HepG2 (cell line): ENCODE results near the gene LUZP1. TPM values are rescaled to one million over a fixed set of nuclear protein-coding genes. Genes with fewer than 3 reads are reported as not detected.

Source experiments
- ATAC-seq: fragments of 200-7000 bp; cut with Tn5 transposase; 3 replicates; pipeline ENCODE4 v1.9.1; 2020; ENCODE audit warnings: mild to moderate bottlenecking, moderate library complexity
- Bru-seq: library from RNA; stranded (reverse); fragments of 400-500 nt; gene quantifications from one replicate; lab custom pipeline; 2021; lab: Mats Ljungman, UMichigan
- BruChase-seq, 2 experiments: library from RNA; stranded (reverse); fragments of 400-500 nt; gene quantifications; one replicate each; lab custom pipeline; 2021; lab: Mats Ljungman, UMichigan
- BruUV-seq: library from RNA; stranded (reverse); fragments of 400-500 nt; replicated peaks from 2 replicates; lab custom pipeline; 2021; lab: Mats Ljungman, UMichigan
- CTCF ChIA-PET: fragments of 300-600 bp; formaldehyde crosslinking; extraction: SDS; loops from one replicate; lab custom pipeline; 2021; ENCODE audit warnings: low total read pairs, inconsistent platforms, low intra/inter-chr PET ratio; lab: Yijun Ruan, JAX
- POLR2A ChIA-PET: fragments of 350-600 bp; sonication (Branson Sonifier 250); formaldehyde crosslinking; loops from one replicate; lab custom pipeline; 2020; ENCODE audit warnings: antibody characterized with exemption, inconsistent platforms; lab: Yijun Ruan, JAX
- DNase-seq: peaks from one replicate; pipeline ENCODE4 v3.0.0-alpha.2; 2015; ENCODE audit warnings: low spot score
- FAIRE-seq: peaks from 3 replicates; lab custom pipeline; 2011; peaks lifted over from hg19 to GRCh38; lab: Jason Lieb, UNC
- H2AFZ ChIP-seq: one replicate; pipeline ENCODE4 v1.6.1; 2011; ENCODE audit warnings: low read length, inconsistent platforms
- H3K27ac ChIP-seq: fragments of 300-600 bp; 3 replicates; pipeline ENCODE4 v1.8.0; 2011; ENCODE audit warnings: mixed run types, mild to moderate bottlenecking, mixed read lengths, low read length, inconsistent platforms; ENCODE audit not compliant: insufficient read depth; ENCODE audit errors: extremely low read length
- H3K27me3 ChIP-seq, 2 experiments: fragments of 200-600 bp in 1 of 2; 2 replicates in 1 of 2; 3 replicates in 1 of 2; pipeline versions ENCODE4 v1.6.0 to v1.8.0; 2011; ENCODE audit warnings: low read length in 2 of 2, mild to moderate bottlenecking in 2 of 2, moderate library complexity in 2 of 2, inconsistent platforms in 1 of 2; ENCODE audit not compliant: insufficient read depth in 2 of 2, control insufficient read depth in 1 of 2
- H3K36me3 ChIP-seq, 2 experiments: fragments of 200-600 bp in 1 of 2; replicated peaks in 1 of 2; 2 replicates in 1 of 2; 3 replicates in 1 of 2; pipeline versions ENCODE4 v1.5.1 to v1.8.0; 2011; ENCODE audit warnings: low read length in 2 of 2, inconsistent platforms in 1 of 2; ENCODE audit not compliant: insufficient read depth in 2 of 2, control insufficient read depth in 1 of 2
- H3K4me1 ChIP-seq: 2 replicates; pipeline ENCODE4 v1.5.1; 2012; ENCODE audit warnings: low read length, inconsistent platforms; ENCODE audit not compliant: insufficient read depth
- H3K4me2 ChIP-seq: 2 replicates; pipeline ENCODE4 v1.6.0; 2011; ENCODE audit warnings: low read depth, low read length, inconsistent platforms
- H3K4me3 ChIP-seq, 3 experiments: fragments of 200-600 bp in 1 of 3; sonication (generic), shearing (Covaris generic) in 1 of 3; replicated peaks in 1 of 3; 2 replicates each; pipeline ENCODE4 v1.5.1; 2011 to 2016; ENCODE audit warnings: low read length in 3 of 3, inconsistent platforms in 2 of 3, low read depth in 2 of 3, mild to moderate bottlenecking in 2 of 3, control low read depth in 1 of 3, mixed read lengths in 1 of 3; ENCODE audit not compliant: insufficient read depth in 1 of 3
- H3K79me2 ChIP-seq: one replicate; pipeline ENCODE4 v1.6.1; 2011; ENCODE audit warnings: low read length, inconsistent platforms; ENCODE audit not compliant: insufficient read depth
- H3K9ac ChIP-seq: 2 replicates; pipeline ENCODE4 v1.6.0; 2011; ENCODE audit warnings: mild to moderate bottlenecking, low read depth, low read length, inconsistent platforms; ENCODE audit not compliant: insufficient read depth
- H3K9me3 ChIP-seq: 2 replicates; pipeline ENCODE4 v1.5.1; 2012; ENCODE audit warnings: mild to moderate bottlenecking, low read length
- H4K20me1 ChIP-seq: 2 replicates; pipeline ENCODE4 v1.6.0; 2011; ENCODE audit warnings: inconsistent platforms, mild to moderate bottlenecking, low read length, moderate library complexity; ENCODE audit not compliant: insufficient read depth
- KAT7 ChIP-seq: IDR thresholded peaks from 2 replicates; pipeline ENCODE4 v1.6.1; 2018; ENCODE audit warnings: borderline replicate concordance, missing compliant biosample characterization
- NFE2 ChIP-seq: sonication (generic); formaldehyde crosslinking; IDR thresholded peaks from 2 replicates; pipeline ENCODE4 v1.4.0; 2020; ENCODE audit warnings: missing genetic modification reagents
- ZNF558 ChIP-seq: sonication (generic); formaldehyde crosslinking; IDR thresholded peaks from 2 replicates; pipeline ENCODE4 v1.9.0; 2022; ENCODE audit warnings: mild to moderate bottlenecking, missing genetic modification reagents, borderline replicate concordance
- ZNF761 ChIP-seq: sonication (generic); formaldehyde crosslinking; conservative IDR thresholded peaks from 2 replicates; pipeline ENCODE4 v1.4.0; 2020; ENCODE audit warnings: mild to moderate bottlenecking, missing genetic modification reagents
- WGBS: methylation state at CpG from one replicate; pipeline ENCODE4 v1.1.6; 2017; ENCODE audit warnings: low lambda C conversion rate; 5-methylcytosine and 5-hydroxymethylcytosine counted together
- in situ Hi-C: cut with HindIII; loops from 2 replicates; pipeline ENCODE4 v1.10.0; 2017; ENCODE audit warnings: low pct_unique_long_range_greater_than_20kb; ENCODE audit not compliant: extremely low pct_ligation_motif_present
- intact Hi-C: fragments of 100-400 bp; cut with micrococcal nuclease; formaldehyde crosslinking; loops from one replicate; pipeline ENCODE4 v1.10.0; 2022; ENCODE audit not compliant: unreplicated experiment
- long read RNA-seq, 2 experiments: library from RNA in 1 of 2; library from polyadenylated mRNA in 1 of 2; stranded (forward) in 1 of 2; unstranded in 1 of 2; transcript quantifications; one replicate each; pipeline ENCODE4 v2.0.0, GENCODE V29; 2019 to 2022
- polyA minus RNA-seq, 3 experiments: library from RNA; depleted of rRNA, polyadenylated mRNA; stranded (reverse); fragments of >200 nt; gene quantifications; 2 replicates each; pipeline ENCODE4 v1.2.3, GENCODE V29; 2011; ENCODE audit warnings: low replicate concordance in 1 of 3
- polyA plus RNA-seq, 8 experiments: library from polyadenylated mRNA; depleted of rRNA in 3 of 8; stranded (reverse) in 7 of 8; unstranded in 1 of 8; fragments of >200 nt; fragmentation: Illumina TruSeq in 4 of 8; extraction: Trizol in 4 of 8; gene quantifications; 2 replicates each; pipeline versions ENCODE4 v1.2.1 to v1.2.3, GENCODE V29; 2011 to 2016; ENCODE audit warnings: low read depth in 4 of 8, missing spikeins in 1 of 8, mixed read lengths in 1 of 8; ENCODE audit not compliant: insufficient read depth in 1 of 8
- total RNA-seq, 5 experiments: library from RNA; depleted of rRNA; stranded (reverse); fragments of >200 nt; fragmentation: Illumina TruSeq; extraction: Trizol; gene quantifications; 2 replicates each; pipeline ENCODE4 v1.2.3, GENCODE V29; 2016; ENCODE audit warnings: low read depth in 1 of 5
- TF ChIP-seq, protein P1 (sequence below): sonication (generic); formaldehyde crosslinking; IDR thresholded peaks from 2 replicates; pipeline ENCODE4 v1.5.0; 2020; ENCODE audit warnings: missing genetic modification reagents, mild to moderate bottlenecking, borderline replicate concordance
- TF ChIP-seq, protein P2 (sequence below): sonication (generic); formaldehyde crosslinking; IDR thresholded peaks from 2 replicates; pipeline ENCODE4 v1.8.1; 2023; ENCODE audit warnings: missing genetic modification reagents, mild to moderate bottlenecking, borderline replicate concordance
- TF ChIP-seq, protein P3 (sequence below): sonication (generic); formaldehyde crosslinking; IDR thresholded peaks from 2 replicates; pipeline ENCODE4 v1.5.1; 2020; ENCODE audit warnings: mild to moderate bottlenecking, missing genetic modification reagents
- TF ChIP-seq, protein P4 (sequence below): sonication (generic); formaldehyde crosslinking; IDR thresholded peaks from 2 replicates; pipeline ENCODE4 v1.5.0; 2020; ENCODE audit warnings: mild to moderate bottlenecking, missing genetic modification reagents, borderline replicate concordance

The LUZP1 gene
- total RNA-seq (2016; rRNA removed; fragmentation: Illumina TruSeq; extraction: Trizol) = 12.7 and 21.5 TPM in 2 replicates
- 0.88 and 0.91 TPM in 2 replicates for total RNA-seq (2016; cell fraction: cytosol; rRNA removed; fragmentation: Illumina TruSeq; extraction: Trizol; ENCODE audit: low read depth)
- total RNA-seq (2016; cell fraction: insoluble cytoplasmic fraction; rRNA removed; fragmentation: Illumina TruSeq; extraction: Trizol) = 12.1 and 20.0 TPM in 2 replicates
- 3.4 and 4.5 TPM in 2 replicates for total RNA-seq (2016; cell fraction: membrane; rRNA removed; fragmentation: Illumina TruSeq; extraction: Trizol)
- 14.6 and 16.0 TPM in 2 replicates for total RNA-seq (2016; cell fraction: nucleus; rRNA removed; fragmentation: Illumina TruSeq; extraction: Trizol)
- polyA plus RNA-seq (2011; rRNA removed) = 6.9 and 7.2 TPM in 2 replicates
- polyA plus RNA-seq (2011; cell fraction: cytosol; rRNA removed) = 4.6 and 5.4 TPM in 2 replicates
- 10.9 and 11.8 TPM in 2 replicates for polyA plus RNA-seq (2011; cell fraction: nucleus; rRNA removed)
- 8.0 and 9.5 TPM in 2 replicates for polyA plus RNA-seq (2012)
- polyA plus RNA-seq (2016; cell fraction: cytosol; fragmentation: Illumina TruSeq; extraction: Trizol; ENCODE audit: low read depth) = 0.23 and 0.26 TPM in 2 replicates
- polyA plus RNA-seq (2016; cell fraction: insoluble cytoplasmic fraction; fragmentation: Illumina TruSeq; extraction: Trizol; ENCODE audit: low read depth) = 8.6 and 8.9 TPM in 2 replicates
- 0.73 and 0.81 TPM in 2 replicates for polyA plus RNA-seq (2016; cell fraction: membrane; fragmentation: Illumina TruSeq; extraction: Trizol; ENCODE audit: low read depth)
- polyA plus RNA-seq (2016; cell fraction: nucleus; fragmentation: Illumina TruSeq; extraction: Trizol; ENCODE audit: insufficient read depth, low read depth) = 11.6 and 14.4 TPM in 2 replicates
- 19.5 and 28.3 TPM in 2 replicates for polyA minus RNA-seq (2011; rRNA and poly(A)+ RNA removed; ENCODE audit: low replicate concordance)
- 10.6 and 12.2 TPM in 2 replicates for polyA minus RNA-seq (2011; cell fraction: cytosol; rRNA and poly(A)+ RNA removed)
- 25.2 and 28.5 TPM in 2 replicates for polyA minus RNA-seq (2011; cell fraction: nucleus; rRNA and poly(A)+ RNA removed)
- percentile 67 among the genes with signal in this experiment for Bru-seq, nascent RNA
- percentile 68 among the genes with signal in this experiment for BruChase-seq, experiment 1, labeled RNA remaining after a 6-hour chase
- percentile 72 among the genes with signal in this experiment for BruChase-seq, experiment 2, labeled RNA remaining after a 2-hour chase
- long read RNA-seq, experiment 1, partial matches to known transcripts = 8 of 16 reads
- long read RNA-seq, experiment 1, other reads (novel, unspliced or antisense) = 5 of 16 reads
- long read RNA-seq, experiment 2, full-length matches to known transcripts = 1 of 16 reads
- long read RNA-seq, experiment 2, partial matches to known transcripts = 3 of 16 reads
- long read RNA-seq, experiment 2, other reads (novel, unspliced or antisense) = 12 of 16 reads

DNA sequence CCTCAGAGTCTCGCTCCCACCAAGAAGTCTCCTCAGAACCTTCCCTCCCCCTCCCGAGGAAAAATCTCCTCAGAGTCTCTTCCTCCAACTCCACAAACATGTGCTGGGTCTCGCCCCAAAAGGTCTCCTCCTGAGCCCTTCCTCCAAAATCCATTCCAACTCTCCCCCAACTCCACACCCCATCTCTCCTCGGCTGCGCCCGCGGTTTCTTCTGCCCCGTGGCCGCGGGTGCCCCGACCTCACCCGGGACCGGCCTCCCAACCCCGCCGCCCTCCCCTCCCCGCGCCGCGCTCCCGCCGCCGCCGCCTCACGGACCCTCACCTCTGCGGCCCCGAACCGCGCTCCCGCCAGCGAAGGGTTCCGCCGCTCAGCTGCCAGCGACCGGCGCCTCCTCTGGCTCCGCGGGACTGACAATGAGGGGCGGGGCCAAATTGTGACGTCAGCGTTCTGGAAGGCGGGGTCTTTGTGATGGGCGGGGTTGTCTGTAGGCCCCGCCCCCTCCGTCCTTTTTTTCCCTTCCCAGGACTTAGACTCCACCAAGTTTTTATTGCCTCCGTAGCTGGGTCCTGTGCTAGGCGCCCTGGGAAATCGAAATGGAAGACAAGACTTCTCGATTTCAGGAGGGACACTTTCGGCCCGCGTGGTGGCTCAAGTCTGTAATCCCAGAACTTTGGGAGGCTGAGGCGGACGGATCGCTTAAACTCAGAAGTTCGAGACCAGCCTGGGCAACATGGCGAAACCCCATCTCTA is at the start of gene LUZP1:
TSS of gene LUZP1 (minus strand) at position 412 of the 750 bp plus-strand sequence.
- intact Hi-C loops = no loop called here
- ChIA-PET POLR2A (interaction anchor here (0.5 to 2.1 kb wide), 6 partner anchors 19 to 363 kb away, joined by 3 to 5 read pairs (median 4); partner anchors contain the start of gene E2F2), CTCF (no interaction called here)
- Histone ChIP-seq H3K9me3 (no peaks in the 10 kb centered on the region), H3K9ac (peak within 1 kb of the TSS; percentile 85), H4K20me1 (peaks cover 11% of the 10 kb centered on the region), H3K27ac (peak within 1 kb of the TSS; percentile 86), H3K4me2 (peak within 1 kb of the TSS; percentile 87), H3K36me3 (no peaks in the 10 kb centered on the region), H3K4me1 (peaks cover 52% of the 10 kb centered on the region), H3K79me2 (peaks cover 39% of the 10 kb centered on the region), H3K4me3 (peak within 1 kb of the TSS; percentile 95 to 100 (median 96)), H3K27me3 (no peaks in the 10 kb centered on the region; a peak in 1 of 5 replicates), H2AFZ (no peak within 1 kb of the TSS)
- 17% methylated on average over 48 of the region's 56 CpGs for WGBS
- peak; percentile 15 for FAIRE-seq
- ATAC-seq = peak; percentile 77
- BruUV-seq = no TSS peak
- peak; percentile 62 for DNase-seq
- in situ Hi-C loops = no loop called here
- no peak for TF ChIP-seq NFE2 (CRISPR knock-in tag)
- TF ChIP-seq, protein P1, sequence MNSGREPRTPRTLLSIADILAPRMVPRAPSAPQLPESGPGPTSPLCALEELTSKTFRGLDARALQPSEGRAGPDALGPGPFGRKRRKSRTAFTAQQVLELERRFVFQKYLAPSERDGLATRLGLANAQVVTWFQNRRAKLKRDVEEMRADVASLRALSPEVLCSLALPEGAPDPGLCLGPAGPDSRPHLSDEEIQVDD (CRISPR knock-in tag) = no peak
- TF ChIP-seq, protein P2, sequence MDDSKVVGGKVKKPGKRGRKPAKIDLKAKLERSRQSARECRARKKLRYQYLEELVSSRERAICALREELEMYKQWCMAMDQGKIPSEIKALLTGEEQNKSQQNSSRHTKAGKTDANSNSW = no peak
- 0 out of 2 replicates have a peak, but pooled peaks have one; percentile 50 for TF ChIP-seq ZNF761
- TF ChIP-seq KAT7 (CRISPR knock-in tag) = no peak
- TF ChIP-seq, protein P3, sequence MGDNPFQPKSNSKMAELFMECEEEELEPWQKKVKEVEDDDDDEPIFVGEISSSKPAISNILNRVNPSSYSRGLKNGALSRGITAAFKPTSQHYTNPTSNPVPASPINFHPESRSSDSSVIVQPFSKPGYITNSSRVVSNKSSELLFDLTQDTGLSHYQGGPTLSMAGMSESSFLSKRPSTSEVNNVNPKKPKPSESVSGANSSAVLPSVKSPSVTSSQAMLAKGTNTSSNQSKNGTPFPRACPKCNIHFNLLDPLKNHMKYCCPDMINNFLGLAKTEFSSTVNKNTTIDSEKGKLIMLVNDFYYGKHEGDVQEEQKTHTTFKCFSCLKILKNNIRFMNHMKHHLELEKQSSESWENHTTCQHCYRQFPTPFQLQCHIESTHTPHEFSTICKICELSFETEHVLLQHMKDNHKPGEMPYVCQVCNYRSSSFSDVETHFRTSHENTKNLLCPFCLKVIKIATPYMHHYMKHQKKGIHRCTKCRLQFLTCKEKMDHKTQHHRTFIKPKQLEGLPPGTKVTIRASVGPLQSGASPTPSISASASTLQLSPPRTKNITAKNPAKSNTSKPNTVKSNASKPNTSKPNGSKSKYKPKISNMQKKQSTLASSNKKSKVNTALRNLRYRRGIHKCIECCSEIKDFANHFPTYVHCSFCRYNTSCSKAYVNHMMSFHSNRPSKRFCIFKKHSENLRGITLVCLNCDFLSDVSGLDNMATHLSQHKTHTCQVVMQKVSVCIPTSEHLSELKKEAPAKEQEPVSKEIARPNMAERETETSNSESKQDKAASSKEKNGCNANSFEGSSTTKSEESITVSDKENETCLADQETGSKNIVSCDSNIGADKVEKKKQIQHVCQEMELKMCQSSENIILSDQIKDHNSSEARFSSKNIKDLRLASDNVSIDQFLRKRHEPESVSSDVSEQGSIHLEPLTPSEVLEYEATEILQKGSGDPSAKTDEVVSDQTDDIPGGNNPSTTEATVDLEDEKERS (CRISPR knock-in tag) = no peak
- no peak for TF ChIP-seq ZNF558
- TF ChIP-seq, protein P4, sequence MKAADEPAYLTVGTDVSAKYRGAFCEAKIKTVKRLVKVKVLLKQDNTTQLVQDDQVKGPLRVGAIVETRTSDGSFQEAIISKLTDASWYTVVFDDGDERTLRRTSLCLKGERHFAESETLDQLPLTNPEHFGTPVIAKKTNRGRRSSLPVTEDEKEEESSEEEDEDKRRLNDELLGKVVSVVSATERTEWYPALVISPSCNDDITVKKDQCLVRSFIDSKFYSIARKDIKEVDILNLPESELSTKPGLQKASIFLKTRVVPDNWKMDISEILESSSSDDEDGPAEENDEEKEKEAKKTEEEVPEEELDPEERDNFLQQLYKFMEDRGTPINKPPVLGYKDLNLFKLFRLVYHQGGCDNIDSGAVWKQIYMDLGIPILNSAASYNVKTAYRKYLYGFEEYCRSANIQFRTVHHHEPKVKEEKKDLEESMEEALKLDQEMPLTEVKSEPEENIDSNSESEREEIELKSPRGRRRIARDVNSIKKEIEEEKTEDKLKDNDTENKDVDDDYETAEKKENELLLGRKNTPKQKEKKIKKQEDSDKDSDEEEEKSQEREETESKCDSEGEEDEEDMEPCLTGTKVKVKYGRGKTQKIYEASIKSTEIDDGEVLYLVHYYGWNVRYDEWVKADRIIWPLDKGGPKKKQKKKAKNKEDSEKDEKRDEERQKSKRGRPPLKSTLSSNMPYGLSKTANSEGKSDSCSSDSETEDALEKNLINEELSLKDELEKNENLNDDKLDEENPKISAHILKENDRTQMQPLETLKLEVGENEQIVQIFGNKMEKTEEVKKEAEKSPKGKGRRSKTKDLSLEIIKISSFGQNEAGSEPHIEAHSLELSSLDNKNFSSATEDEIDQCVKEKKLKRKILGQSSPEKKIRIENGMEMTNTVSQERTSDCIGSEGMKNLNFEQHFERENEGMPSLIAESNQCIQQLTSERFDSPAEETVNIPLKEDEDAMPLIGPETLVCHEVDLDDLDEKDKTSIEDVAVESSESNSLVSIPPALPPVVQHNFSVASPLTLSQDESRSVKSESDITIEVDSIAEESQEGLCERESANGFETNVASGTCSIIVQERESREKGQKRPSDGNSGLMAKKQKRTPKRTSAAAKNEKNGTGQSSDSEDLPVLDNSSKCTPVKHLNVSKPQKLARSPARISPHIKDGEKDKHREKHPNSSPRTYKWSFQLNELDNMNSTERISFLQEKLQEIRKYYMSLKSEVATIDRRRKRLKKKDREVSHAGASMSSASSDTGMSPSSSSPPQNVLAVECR (CRISPR knock-in tag) = peak; percentile 63; the same call in 1 of the 2 replicates
